ENCODE data around the gene GFI1B. TPM values are rescaled to one million over a fixed set of nuclear protein-coding genes. Genes with fewer than 3 reads are reported as not detected.

The GFI1B gene
- total and polyA plus RNA-seq, 2 of the 13 experiments (the other 11 are each of a cell fraction or from before 2014, with no cell fraction given), result 0.15 to 0.51 TPM

- TF ChIP-seq HBP1 (CRISPR knock-in tag; IDR thresholded peaks at IDR 0.05; ENCODE audit: low read depth) (peak; percentile 95), PLRG1 (conservative IDR thresholded peaks at IDR 0.05) (no peak), RXRB (CRISPR knock-in tag; IDR thresholded peaks at IDR 0.05; ENCODE audit: borderline replicate concordance) (peak; percentile 59; the same call in 1 of the 2 replicates), ZNF883 (CRISPR knock-in tag; IDR thresholded peaks at IDR 0.05; ENCODE audit: not compliant biosample characterization) (peak; percentile 81), ZNF281 (CRISPR knock-in tag; IDR thresholded peaks at IDR 0.05; ENCODE audit: borderline replicate concordance) (peak; percentile 32; the same call in 1 of the 2 replicates), CENPX (CRISPR knock-in tag; IDR thresholded peaks at IDR 0.05) (no peak), IKZF1 (IDR thresholded peaks at IDR 0.05) (no peak), ZBTB21 (CRISPR knock-in tag; IDR thresholded peaks at IDR 0.05) (no peak), ZNF576 (CRISPR knock-in tag; IDR thresholded peaks at IDR 0.05) (no peak), CEBPG (CRISPR knock-in tag; IDR thresholded peaks at IDR 0.05) (peak; percentile 28; the same call in 1 of the 2 replicates), ZNF782 (CRISPR knock-in tag; IDR thresholded peaks at IDR 0.05; ENCODE audit: borderline replicate concordance) (peak; percentile 61; the same call in 1 of the 2 replicates), ZFX (CRISPR knock-in tag; IDR thresholded peaks at IDR 0.05; ENCODE audit: low read depth) (peak; percentile 88), HOXA3 (CRISPR knock-in tag; IDR thresholded peaks at IDR 0.05) (peak; percentile 90), MAF1 (CRISPR knock-in tag; IDR thresholded peaks at IDR 0.05; ENCODE audit: borderline replicate concordance) (no peak), TAF1 (CRISPR knock-in tag; IDR thresholded peaks at IDR 0.05) (peak; percentile 99), FOXK1 (CRISPR knock-in tag; IDR thresholded peaks at IDR 0.05; ENCODE audit: borderline replicate concordance, low read depth) (peak; percentile 81; the same call in 1 of the 2 replicates), ARID3A (IDR thresholded peaks at IDR 0.05; ENCODE audit: low read depth, low read length) (no peak), ZNF567 (CRISPR knock-in tag; IDR thresholded peaks at IDR 0.05; ENCODE audit: borderline replicate concordance) (peak; percentile 28; the same call in 1 of the 2 replicates), HMG20B (CRISPR knock-in tag; conservative IDR thresholded peaks at IDR 0.05) (no peak; the same call in 1 of the 2 replicates), CBX1 (IDR thresholded peaks at IDR 0.05; ENCODE audit: low read depth) (peak; percentile 89), MEIS2 (CRISPR knock-in tag; IDR thresholded peaks at IDR 0.05) (peak; percentile 59; the same call in 1 of the 2 replicates), EHMT2 (IDR thresholded peaks at IDR 0.05; ENCODE audit: borderline replicate concordance, low read depth, low read length) (no peak), ZNF484 (CRISPR knock-in tag; IDR thresholded peaks at IDR 0.05; ENCODE audit: borderline replicate concordance, low read depth) (no peak), MIER2 (CRISPR knock-in tag; IDR thresholded peaks at IDR 0.05) (no peak), ZNF30 (CRISPR knock-in tag; IDR thresholded peaks at IDR 0.05) (no peak)
These were observed 52.0 kb downstream of the GFI1B start, which contains the start of gene GTF3C5 (continued) for GRCh38 chr9:133030317-133031129.

All from HepG2 (cell line).